PC-3 (cell line): ENCODE results near the gene B4GALT1. TPM values are rescaled to one million over a fixed set of nuclear protein-coding genes. Genes with fewer than 3 reads are reported as not detected.

Experiments
- ATAC-seq: fragments of 200-7000 bp; cut with Tn5 transposase; 2 replicates; pipeline ENCODE4 v1.9.1; 2020; ENCODE audit warnings: mild to moderate bottlenecking, moderate library complexity
- BruUV-seq: library from RNA; stranded (reverse); fragments of 400-500 nt; replicated peaks from 2 replicates; lab custom pipeline; 2021; lab: Mats Ljungman, UMichigan
- CTCF ChIA-PET: fragments of 300-600 bp; sonication (Branson Sonifier 250); formaldehyde crosslinking; loops from one replicate; lab custom pipeline; 2022; ENCODE audit warnings: antibody characterized with exemption; lab: Charles Lee
- POLR2A ChIA-PET: fragments of 300-600 bp; sonication (Branson Sonifier 250); formaldehyde crosslinking; loops from one replicate; lab custom pipeline; 2022; ENCODE audit warnings: antibody characterized with exemption; ENCODE audit not compliant: unreplicated experiment; lab: Charles Lee
- DNase-seq: peaks from one replicate; pipeline ENCODE4 v3.0.0-alpha.2; 2015
- H2AFZ ChIP-seq: fragments of 300-600 bp; sonication (generic); 2 replicates; pipeline ENCODE4 v1.6.0; 2016; ENCODE audit warnings: antibody characterized with exemption, low read length
- H3F3A ChIP-seq: fragments of 300-600 bp; sonication (generic); one replicate; pipeline ENCODE4 v1.6.0; 2017; ENCODE audit warnings: antibody characterized with exemption, low read length, control low read depth, mild to moderate bottlenecking; ENCODE audit not compliant: unreplicated experiment
- H3K27ac ChIP-seq: fragments of 300-600 bp; sonication (generic); 2 replicates; pipeline ENCODE4 v1.5.1; 2016; ENCODE audit warnings: mild to moderate bottlenecking, low read length
- H3K27me3 ChIP-seq: fragments of 300-600 bp; sonication (generic); 2 replicates; pipeline ENCODE4 v1.6.1; 2016; ENCODE audit warnings: low read length, mixed read lengths
- H3K36me3 ChIP-seq: fragments of 300-600 bp; sonication (generic); 2 replicates; pipeline ENCODE4 v1.6.1; 2016; ENCODE audit warnings: low read depth, mixed run types, low read length, mixed read lengths
- H3K4me1 ChIP-seq: fragments of 300-600 bp; sonication (generic); 2 replicates; pipeline ENCODE4 v1.5.1; 2016; ENCODE audit warnings: low read length; ENCODE audit not compliant: insufficient read depth
- H3K4me2 ChIP-seq: fragments of 300-600 bp; sonication (generic); 2 replicates; pipeline ENCODE4 v1.6.0; 2016; ENCODE audit warnings: low read length
- H3K4me3 ChIP-seq: fragments of 300-600 bp; sonication (generic); 2 replicates; pipeline ENCODE4 v1.5.1; 2016; ENCODE audit warnings: mild to moderate bottlenecking, low read length, mixed read lengths
- H3K79me2 ChIP-seq: fragments of 300-600 bp; sonication (generic); 2 replicates; pipeline ENCODE4 v1.6.1; 2017; ENCODE audit warnings: low read length, mixed read lengths
- H3K9ac ChIP-seq: fragments of 300-600 bp; sonication (generic); 2 replicates; pipeline ENCODE4 v1.6.0; 2016; ENCODE audit warnings: mild to moderate bottlenecking, low read length
- H3K9me2 ChIP-seq: fragments of 300-600 bp; sonication (generic); replicated peaks from 2 replicates; pipeline ENCODE4 v1.6.1; 2016; ENCODE audit warnings: mixed run types, low read length, mixed read lengths
- H3K9me3 ChIP-seq: fragments of 300-600 bp; sonication (generic); 2 replicates; pipeline ENCODE4 v1.6.1; 2016; ENCODE audit warnings: low read length, mixed read lengths
- H4K20me1 ChIP-seq: fragments of 300-600 bp; sonication (generic); 2 replicates; pipeline ENCODE4 v1.6.1; 2016; ENCODE audit warnings: low read length, mixed read lengths
- EZH2 ChIP-seq: fragments of 300-600 bp; sonication (generic); IDR thresholded peaks from one replicate; pipeline ENCODE4 v1.6.1; 2017; ENCODE audit warnings: antibody characterized with exemption, mild to moderate bottlenecking, low read length; ENCODE audit not compliant: unreplicated experiment
- EZH2phosphoT487 ChIP-seq: fragments of 300-600 bp; sonication (generic); IDR thresholded peaks from 2 replicates; pipeline ENCODE4 v1.6.1; 2018; ENCODE audit warnings: mild to moderate bottlenecking, antibody characterized with exemption, low read length, borderline replicate concordance
- intact Hi-C: fragments of 100-400 bp; cut with micrococcal nuclease; formaldehyde crosslinking; loops from 2 replicates; pipeline ENCODE4 v1.9.0; 2023
- total RNA-seq: library from RNA; depleted of rRNA; stranded (reverse); fragments of >200 nt; gene quantifications from 2 replicates; pipeline ENCODE4 v1.2.3, GENCODE V29; 2014
- TF ChIP-seq, protein P1 (sequence below): fragments of 300-600 bp; sonication (generic); conservative IDR thresholded peaks from 2 replicates; pipeline ENCODE4 v1.5.1; 2017; ENCODE audit warnings: antibody characterized with exemption, low read depth, mild to moderate bottlenecking, low read length

The B4GALT1 gene
- total RNA-seq, 1 experiment from 2014 or later: 14.8 TPM

DNA sequence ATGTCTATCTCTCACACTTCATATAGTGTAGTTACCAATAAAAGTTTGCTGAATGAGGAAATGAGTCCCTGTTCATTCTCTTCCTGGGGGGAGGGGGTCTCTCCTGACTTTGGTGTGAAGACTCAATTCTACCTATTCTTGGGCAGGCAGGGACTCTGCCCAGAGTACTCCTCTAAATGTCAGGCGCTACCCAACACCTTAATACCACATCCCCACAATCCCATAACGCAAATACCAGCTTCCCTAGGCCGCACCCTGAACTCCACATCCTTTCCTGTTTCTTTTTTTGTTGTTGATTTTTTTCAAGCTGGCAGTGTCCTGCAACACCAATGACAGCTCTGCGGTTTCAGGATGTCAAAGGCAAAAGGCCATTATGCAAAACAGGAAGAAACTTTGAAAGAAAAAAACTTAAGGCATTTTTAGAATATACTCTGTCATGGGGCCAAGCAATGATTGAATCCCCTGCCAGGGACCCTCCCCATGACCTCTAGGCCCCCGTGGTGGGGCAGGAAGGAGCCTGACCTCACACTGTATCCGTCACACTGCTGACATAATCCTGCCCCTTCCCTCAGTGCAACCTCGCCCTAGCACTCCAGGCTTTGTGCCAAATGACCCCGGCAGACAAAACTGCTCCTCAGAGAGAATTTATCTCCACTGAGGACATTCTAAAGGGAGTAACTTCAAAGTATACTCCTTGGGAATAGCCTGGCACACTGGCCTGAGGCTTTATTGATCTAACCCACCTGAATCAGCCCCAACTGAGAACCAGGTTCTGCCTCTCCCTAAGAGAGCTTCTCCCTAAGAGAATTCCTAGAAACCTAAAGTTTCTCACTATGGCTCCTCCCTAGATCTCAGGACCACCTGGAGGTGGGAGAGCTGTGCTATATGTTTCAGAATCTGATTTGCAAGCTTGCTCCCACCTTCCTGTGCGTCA is 8.0 kb downstream of the B4GALT1 start:
- no peaks in the 10 kb centered on the region for H3K9me3 ChIP-seq
- no TSS peak for BruUV-seq
- H3K4me2 ChIP-seq: peak overlapping the region; percentile 82
- intact Hi-C loops: no loop called here
- H4K20me1 ChIP-seq: no peaks in the 10 kb centered on the region
- H3F3A ChIP-seq: peaks cover 9% of the 10 kb centered on the region
- CTCF ChIA-PET: no interaction called here
- peak; percentile 59 for DNase-seq
- no peaks in the 10 kb centered on the region for H3K36me3 ChIP-seq
- peak; percentile 13; the same call in 1 of the 2 replicates for ATAC-seq
- no peaks in the 10 kb centered on the region for H3K27me3 ChIP-seq
- H2AFZ ChIP-seq: no peak overlapping the region
- H3K27ac ChIP-seq: peak overlapping the region; percentile 100
- TF ChIP-seq, protein P1, sequence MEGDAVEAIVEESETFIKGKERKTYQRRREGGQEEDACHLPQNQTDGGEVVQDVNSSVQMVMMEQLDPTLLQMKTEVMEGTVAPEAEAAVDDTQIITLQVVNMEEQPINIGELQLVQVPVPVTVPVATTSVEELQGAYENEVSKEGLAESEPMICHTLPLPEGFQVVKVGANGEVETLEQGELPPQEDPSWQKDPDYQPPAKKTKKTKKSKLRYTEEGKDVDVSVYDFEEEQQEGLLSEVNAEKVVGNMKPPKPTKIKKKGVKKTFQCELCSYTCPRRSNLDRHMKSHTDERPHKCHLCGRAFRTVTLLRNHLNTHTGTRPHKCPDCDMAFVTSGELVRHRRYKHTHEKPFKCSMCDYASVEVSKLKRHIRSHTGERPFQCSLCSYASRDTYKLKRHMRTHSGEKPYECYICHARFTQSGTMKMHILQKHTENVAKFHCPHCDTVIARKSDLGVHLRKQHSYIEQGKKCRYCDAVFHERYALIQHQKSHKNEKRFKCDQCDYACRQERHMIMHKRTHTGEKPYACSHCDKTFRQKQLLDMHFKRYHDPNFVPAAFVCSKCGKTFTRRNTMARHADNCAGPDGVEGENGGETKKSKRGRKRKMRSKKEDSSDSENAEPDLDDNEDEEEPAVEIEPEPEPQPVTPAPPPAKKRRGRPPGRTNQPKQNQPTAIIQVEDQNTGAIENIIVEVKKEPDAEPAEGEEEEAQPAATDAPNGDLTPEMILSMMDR: no peak
- no peak for TF ChIP-seq EZH2phosphoT487
- no peak for TF ChIP-seq EZH2
- H3K4me1 ChIP-seq: peaks cover 85% of the 10 kb centered on the region
- peaks cover 95% of the 10 kb centered on the region for H3K79me2 ChIP-seq
- no peaks in the 10 kb centered on the region for H3K9me2 ChIP-seq
- H3K4me3 ChIP-seq: peak overlapping the region; percentile 57; the same call in 1 of the 2 replicates
- H3K9ac ChIP-seq: peak overlapping the region; percentile 54
- POLR2A ChIA-PET: no interaction called here

DNA sequence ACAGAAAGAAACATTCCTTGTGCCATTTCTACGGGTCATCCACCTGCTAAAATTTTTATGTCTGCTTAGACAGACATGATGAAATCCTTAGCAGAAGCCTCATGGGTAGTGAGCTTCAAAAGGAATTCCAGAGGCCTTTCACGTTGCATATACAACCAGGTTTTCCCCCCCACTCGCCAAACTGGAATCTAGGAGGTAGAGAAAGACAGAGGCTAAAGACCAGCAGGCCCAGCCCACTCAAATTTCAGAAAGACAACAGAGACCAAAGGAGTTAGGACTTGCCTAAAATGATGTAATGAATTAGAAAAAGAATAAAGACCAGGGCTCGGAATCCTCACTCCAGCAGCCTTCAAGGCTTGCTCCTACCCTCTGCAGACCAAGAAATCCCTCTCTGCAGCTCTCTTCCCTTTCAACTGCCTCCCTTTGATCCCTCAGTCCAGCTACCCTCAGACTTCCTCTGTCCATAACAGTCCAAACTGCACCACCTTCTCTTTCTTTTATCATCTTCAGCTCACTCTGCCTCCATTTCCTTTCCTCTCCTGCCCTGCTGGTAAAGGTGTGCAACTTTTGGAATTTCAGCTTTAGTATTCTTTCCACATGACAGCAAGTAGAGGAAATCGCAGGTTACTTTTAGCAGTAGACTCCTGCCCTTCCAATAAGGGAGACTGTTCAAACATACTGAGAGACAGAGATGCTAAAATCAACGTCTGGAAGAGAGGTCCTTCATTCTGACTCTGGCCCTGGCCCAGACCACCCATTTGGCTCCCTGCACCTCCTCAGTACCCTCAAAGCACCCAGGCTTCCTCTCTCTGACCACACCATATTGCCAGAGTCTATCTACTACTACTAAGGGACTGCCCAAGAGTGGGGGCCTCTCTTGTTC is 8.9 kb downstream of the B4GALT1 start:
- DNase-seq (no peak), ATAC-seq (no peak)
- ChIA-PET POLR2A (no interaction called here), CTCF (no interaction called here)
- no peaks in the 10 kb centered on the region for H4K20me1 ChIP-seq
- no peaks in the 10 kb centered on the region for H3K9me3 ChIP-seq
- intact Hi-C loops: no loop called here
- peaks cover 76% of the 10 kb centered on the region for H3K4me1 ChIP-seq
- H3K4me2 ChIP-seq: peak overlapping the region; percentile 82
- H3K9ac ChIP-seq: peak overlapping the region; percentile 54; the same call in 1 of the 2 replicates
- H3K27me3 ChIP-seq: no peaks in the 10 kb centered on the region
- TF ChIP-seq, protein P1: no peak
- no peak for TF ChIP-seq EZH2
- no peak for TF ChIP-seq EZH2phosphoT487
- peaks cover 9% of the 10 kb centered on the region for H3F3A ChIP-seq
- H3K9me2 ChIP-seq: no peaks in the 10 kb centered on the region
- H3K4me3 ChIP-seq: peak overlapping the region; percentile 5; the same call in 1 of the 2 replicates
- peaks cover 94% of the 10 kb centered on the region for H3K79me2 ChIP-seq
- no TSS peak for BruUV-seq
- H3K36me3 ChIP-seq: no peaks in the 10 kb centered on the region
- no peak overlapping the region for H2AFZ ChIP-seq
- peak overlapping the region; percentile 100 for H3K27ac ChIP-seq
